IMR-90 (cell line): ENCODE results near the gene RGPD8. TPM values are rescaled to one million over a fixed set of nuclear protein-coding genes. Genes with fewer than 3 reads are reported as not detected.
"Not testable (repeated sequence)": the region's sequence is repeated elsewhere in the genome, so short reads cannot be mapped to it uniquely, and the experiment has no call there.

ENCODE experiments used
- ATAC-seq: fragments of 200-7000 bp; cut with Tn5 transposase; 2 replicates; pipeline ENCODE4 v1.9.1; 2020; ENCODE audit warnings: low read depth, mild to moderate bottlenecking, moderate library complexity
- BruUV-seq: library from RNA; stranded (reverse); fragments of 400-500 nt; replicated peaks from 2 replicates; lab custom pipeline; 2021; lab: Mats Ljungman, UMichigan
- CTCF ChIA-PET: fragments of 300-600 bp; formaldehyde crosslinking; extraction: SDS; loops from one replicate; lab custom pipeline; 2021; ENCODE audit warnings: antibody characterized with exemption; lab: Yijun Ruan, JAX
- POLR2A ChIA-PET: fragments of 300-600 bp; sonication (Branson Sonifier 250); formaldehyde crosslinking; loops from one replicate; lab custom pipeline; 2022; ENCODE audit warnings: antibody characterized with exemption; ENCODE audit not compliant: unreplicated experiment; lab: Charles Lee
- DNase-seq: peaks from one replicate; pipeline ENCODE4 v3.0.0; 2013
- H2AFZ ChIP-seq: replicated peaks from 2 replicates; pipeline ENCODE3; 2013; ENCODE audit warnings: low read length, mild to moderate bottlenecking; ENCODE audit not compliant: poor library complexity
- H2AK5ac ChIP-seq: 2 replicates; pipeline ENCODE4 v1.6.1; 2013; ENCODE audit warnings: low read depth, low read length, inconsistent platforms
- H2AK9ac ChIP-seq: replicated peaks from 2 replicates; pipeline ENCODE3; 2013; ENCODE audit warnings: mild to moderate bottlenecking, low read depth, low read length, moderate library complexity; ENCODE audit not compliant: poor library complexity
- H2BK120ac ChIP-seq: 2 replicates; pipeline ENCODE4 v1.6.1; 2013; ENCODE audit warnings: low read depth, low read length, inconsistent platforms
- H2BK15ac ChIP-seq: 3 replicates; pipeline ENCODE4 v1.6.1; 2013; ENCODE audit warnings: low read depth, low read length, inconsistent platforms
- H2BK20ac ChIP-seq: 2 replicates; pipeline ENCODE4 v1.6.1; 2013; ENCODE audit warnings: low read depth, mild to moderate bottlenecking, inconsistent platforms, low read length, moderate library complexity
- H2BK5ac ChIP-seq: 2 replicates; pipeline ENCODE4 v1.6.1; 2013; ENCODE audit warnings: mild to moderate bottlenecking, low read depth, low read length, inconsistent platforms; ENCODE audit not compliant: poor library complexity, severe bottlenecking
- H3K14ac ChIP-seq: replicated peaks from 2 replicates; pipeline ENCODE4 v1.6.1; 2013; ENCODE audit warnings: low read depth, low read length, inconsistent platforms
- H3K18ac ChIP-seq: 2 replicates; pipeline ENCODE4 v1.6.1; 2013; ENCODE audit warnings: low read depth, low read length, control low read depth
- H3K23ac ChIP-seq: 2 replicates; pipeline ENCODE4 v1.6.1; 2013; ENCODE audit warnings: low read depth, low read length, inconsistent platforms
- H3K27ac ChIP-seq: 2 replicates; pipeline ENCODE4 v1.5.1; 2013; ENCODE audit warnings: mild to moderate bottlenecking, control low read depth, low read length; ENCODE audit not compliant: insufficient read depth
- H3K27me3 ChIP-seq: 2 replicates; pipeline ENCODE4 v1.6.1; 2013; ENCODE audit warnings: low read length; ENCODE audit not compliant: control insufficient read depth, insufficient read depth
- H3K36me3 ChIP-seq: 2 replicates; pipeline ENCODE4 v1.6.1; 2013; ENCODE audit warnings: low read length, mixed read lengths; ENCODE audit not compliant: control insufficient read depth, insufficient read depth
- H3K4ac ChIP-seq: 2 replicates; pipeline ENCODE4 v1.6.1; 2013; ENCODE audit warnings: low read depth, low read length, inconsistent platforms
- H3K4me1 ChIP-seq: 2 replicates; pipeline ENCODE4 v1.6.1; 2013; ENCODE audit warnings: low read length, mixed read lengths; ENCODE audit not compliant: control insufficient read depth, insufficient read depth
- H3K4me2 ChIP-seq: 2 replicates; pipeline ENCODE4 v1.6.1; 2013; ENCODE audit warnings: low read depth, mild to moderate bottlenecking, control low read depth, low read length, moderate library complexity
- H3K4me3 ChIP-seq: 2 replicates; pipeline ENCODE4 v1.5.1; 2013; ENCODE audit warnings: low read depth, mild to moderate bottlenecking, control low read depth, low read length, moderate library complexity; ENCODE audit not compliant: insufficient read depth
- H3K56ac ChIP-seq: 2 replicates; pipeline ENCODE4 v1.6.1; 2013; ENCODE audit warnings: low read length, inconsistent platforms; ENCODE audit not compliant: insufficient read depth; ENCODE audit errors: extremely low read depth
- H3K79me1 ChIP-seq, 2 experiments: 2 replicates each; pipeline ENCODE4 v1.6.1; 2013; ENCODE audit warnings: low read length in 2 of 2, inconsistent platforms in 1 of 2, low read depth in 1 of 2
- H3K9ac ChIP-seq: 2 replicates; pipeline ENCODE4 v1.6.1; 2013; ENCODE audit warnings: low read depth, low read length, control low read depth
- H3K9me1 ChIP-seq: 2 replicates; pipeline ENCODE4 v1.6.1; 2013; ENCODE audit warnings: low read length, inconsistent platforms; ENCODE audit not compliant: insufficient read depth
- H3K9me3 ChIP-seq: 2 replicates; pipeline ENCODE4 v1.6.1; 2013; ENCODE audit warnings: low read length; ENCODE audit not compliant: control insufficient read depth, insufficient read depth
- H4K20me1 ChIP-seq: 2 replicates; pipeline ENCODE4 v1.6.1; 2013; ENCODE audit warnings: low read length, inconsistent platforms; ENCODE audit not compliant: insufficient read depth
- H4K5ac ChIP-seq: 2 replicates; pipeline ENCODE4 v1.6.1; 2013; ENCODE audit warnings: mild to moderate bottlenecking, low read depth, low read length, control low read depth
- H4K8ac ChIP-seq, 2 experiments: 2 replicates each; pipeline ENCODE4 v1.6.1; 2013; ENCODE audit warnings: low read depth in 2 of 2, low read length in 2 of 2, control low read depth in 1 of 2, inconsistent platforms in 1 of 2
- H4K91ac ChIP-seq: 2 replicates; pipeline ENCODE4 v1.6.1; 2013; ENCODE audit warnings: low read depth, low read length, inconsistent platforms; ENCODE audit not compliant: insufficient read depth
- WGBS, 2 experiments: methylation state at CpG; one replicate each; pipeline versions ENCODE4 v1.1.5 to v1.1.7; 2013; ENCODE audit warnings: missing lambda C conversion rate in 2 of 2; ENCODE audit not compliant: insufficient read length in 1 of 2; ENCODE audit errors: extremely low coverage in 2 of 2; 5-methylcytosine and 5-hydroxymethylcytosine counted together
- dilution Hi-C: fragments of 300-500 bp; cut with HindIII; formaldehyde crosslinking; loops from one replicate; pipeline ENCODE4 v1.14.3; 2018; ENCODE audit warnings: low sequenced_read_pairs; ENCODE audit not compliant: unreplicated experiment
- in situ Hi-C: fragments of 300-500 bp; cut with MboI; formaldehyde crosslinking; loops from 3 replicates; pipeline ENCODE4 v1.14.3; 2019; ENCODE audit warnings: low sequenced_read_pairs, inconsistent platforms, mixed read lengths
- intact Hi-C: fragments of 100-400 bp; cut with micrococcal nuclease; formaldehyde crosslinking; loops from 2 replicates; pipeline ENCODE4 v1.10.0; 2022
- polyA plus RNA-seq, 3 experiments: library from polyadenylated mRNA; depleted of rRNA; stranded (reverse); fragments of >200 nt; gene quantifications; 2 replicates each; pipeline ENCODE4 v1.2.3, GENCODE V29; 2012; ENCODE audit warnings: low replicate concordance in 1 of 3
- total RNA-seq: library from RNA; depleted of rRNA; stranded (reverse); fragments of >200 nt; gene quantifications from 2 replicates; pipeline ENCODE4 v1.2.3, GENCODE V29; 2012

RGPD8 gene
- total and polyA plus RNA-seq, 2 of the 4 experiments (the other 2 are of a cell fraction): 0.67 to 4.1 TPM

DNA sequence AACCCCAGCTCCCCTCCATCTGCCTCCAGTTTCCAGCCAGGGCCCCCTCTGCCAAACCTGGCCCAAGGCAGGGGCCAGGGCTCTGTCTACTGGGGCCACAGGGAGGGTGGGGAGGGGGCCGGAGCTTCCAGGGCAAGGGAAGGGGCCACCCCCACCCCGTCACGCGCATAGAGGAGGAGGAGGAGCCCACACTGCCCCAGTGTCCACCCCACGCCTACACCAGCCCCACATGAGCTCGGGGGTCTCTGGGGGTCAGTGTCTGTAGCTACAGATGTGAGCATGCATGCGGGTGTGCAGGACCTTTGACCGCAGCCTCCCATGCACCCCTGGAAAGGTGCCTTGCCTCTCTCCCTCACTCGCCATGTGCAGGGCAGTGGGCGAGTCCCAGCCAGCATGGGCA is 3.5 kb upstream of the RGPD8 start:
- H3K56ac ChIP-seq, H3K14ac ChIP-seq, H4K8ac ChIP-seq, H3K27ac ChIP-seq, ATAC-seq, BruUV-seq, H3K4me2 ChIP-seq, H3K9ac ChIP-seq, DNase-seq, H3K4me3 ChIP-seq, H3K36me3 ChIP-seq, H3K4ac ChIP-seq, H4K5ac ChIP-seq, dilution Hi-C loops, H3K79me1 ChIP-seq, H2AK5ac ChIP-seq, H2AK9ac ChIP-seq, H2BK120ac ChIP-seq, H3K18ac ChIP-seq, H3K23ac ChIP-seq, H2BK15ac ChIP-seq, intact Hi-C loops, H4K20me1 ChIP-seq, CTCF ChIA-PET, POLR2A ChIA-PET, H2AFZ ChIP-seq, H3K9me3 ChIP-seq, H2BK20ac ChIP-seq, H3K4me1 ChIP-seq, H2BK5ac ChIP-seq, H3K9me1 ChIP-seq, H4K91ac ChIP-seq, H3K27me3 ChIP-seq: not testable (repeated sequence)
- in situ Hi-C loops: loop anchor here (25.0 kb wide), 1 partner anchor 175 kb away; the partner anchor contains the start of gene ZC3H8
- 83% methylated on average over 2 of the region's 10 CpGs; no CpG with 5 or more reads in 1 of the 2 experiments for WGBS, 2 experiments

GRCh38 chr2:112435716-112436431 is 2.4 kb upstream of the RGPD8 start:
- ATAC-seq, CTCF ChIA-PET, H3K27ac ChIP-seq, H3K9ac ChIP-seq, H2AK9ac ChIP-seq, H3K23ac ChIP-seq, H3K4me2 ChIP-seq, H3K14ac ChIP-seq, H3K27me3 ChIP-seq, H3K36me3 ChIP-seq, H3K4ac ChIP-seq, intact Hi-C loops, H3K4me3 ChIP-seq, H3K4me1 ChIP-seq, H3K9me1 ChIP-seq, H4K20me1 ChIP-seq, H2BK15ac ChIP-seq, POLR2A ChIA-PET, H2BK20ac ChIP-seq, H4K91ac ChIP-seq, H2BK120ac ChIP-seq, H4K8ac ChIP-seq, DNase-seq, H2AFZ ChIP-seq, H2BK5ac ChIP-seq, H2AK5ac ChIP-seq, H4K5ac ChIP-seq, H3K9me3 ChIP-seq, BruUV-seq, H3K18ac ChIP-seq, H3K56ac ChIP-seq, H3K79me1 ChIP-seq, dilution Hi-C loops: not testable (repeated sequence)
- in situ Hi-C loops: loop anchor here (25.0 kb wide), 1 partner anchor 174 kb away; the partner anchor contains the start of gene ZC3H8
- WGBS, 2 experiments: 60% methylated on average over 1 of the region's 18 CpGs; no CpG with 5 or more reads in 1 of the 2 experiments
